ENCODE data around the gene TEKTIP1.
A peak's percentile ranks its signal among the peaks of the same experiment; 100 is the strongest.
"Not testable (repeated sequence)": the region's sequence is repeated elsewhere in the genome, so short reads cannot be mapped to it uniquely, and the experiment has no call there.

The TEKTIP1 gene

DNA sequence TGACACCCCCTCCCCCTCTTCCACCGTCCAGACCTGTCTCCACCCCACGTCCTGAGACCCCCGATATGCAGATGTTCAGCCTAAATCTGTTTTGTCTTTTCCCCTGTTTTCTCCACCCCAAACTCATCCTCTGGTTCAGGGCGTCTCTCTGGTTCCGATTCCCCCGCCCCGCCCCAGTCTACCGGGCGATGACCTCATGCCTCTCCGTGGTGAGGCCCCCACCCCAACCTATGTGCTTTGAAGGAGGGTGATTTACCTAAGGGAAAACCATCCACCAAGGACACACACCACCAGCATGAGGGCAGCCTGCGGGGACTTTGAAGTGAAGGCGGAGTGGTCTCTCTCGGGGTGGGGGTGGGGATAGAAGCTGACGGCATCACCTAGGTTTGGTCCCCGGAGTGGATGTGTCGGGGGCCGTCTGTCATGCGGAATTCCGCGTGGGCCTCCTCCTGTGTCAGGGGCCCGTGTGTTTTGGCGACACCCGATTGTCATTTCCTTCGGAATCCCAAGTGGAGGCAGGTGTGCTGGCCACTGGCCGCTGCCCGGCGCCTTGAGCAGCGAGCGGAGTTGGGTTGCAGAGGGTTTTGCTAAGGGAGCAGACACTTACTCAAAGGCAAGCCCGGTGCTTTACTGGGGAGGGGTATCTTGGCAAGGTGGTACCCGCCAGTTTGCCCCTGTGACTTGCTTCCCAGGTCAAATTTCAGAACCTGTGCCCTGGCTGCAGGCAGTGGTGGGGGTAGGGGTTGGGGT, 31.4 kb upstream of the TEKTIP1 start:
- peak; percentile 20 for DNase-seq (ENCODE audit: low read depth)

DNA sequence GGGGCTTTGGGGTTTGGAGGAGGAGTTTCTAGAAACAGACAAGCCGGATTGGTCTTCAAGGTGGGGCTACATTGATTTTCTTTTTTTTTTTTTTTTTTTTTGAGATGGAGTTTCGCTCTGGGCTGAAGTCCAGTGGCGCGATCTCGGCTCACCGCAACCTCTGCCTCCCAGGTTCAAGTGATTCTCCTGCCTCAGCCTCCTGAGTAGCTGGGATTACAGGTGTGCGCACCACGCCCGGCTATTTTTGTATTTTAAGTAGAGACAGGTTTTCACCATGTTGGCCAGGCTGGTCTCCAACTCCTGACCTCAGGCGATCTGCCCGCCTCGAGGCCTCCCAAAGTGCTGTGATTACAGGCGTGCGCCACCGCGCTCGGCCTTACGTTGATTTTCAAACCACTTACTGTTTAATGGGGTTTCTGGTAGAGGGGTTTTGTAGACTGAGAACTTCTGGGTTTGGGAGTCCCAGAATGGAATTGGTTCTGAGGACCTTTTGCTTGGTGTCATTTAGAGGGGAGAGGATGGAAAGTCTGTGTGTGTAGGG, 30.8 kb upstream of the TEKTIP1 start:
- not testable (repeated sequence) for DNase-seq (ENCODE audit: low read depth)

DNA sequence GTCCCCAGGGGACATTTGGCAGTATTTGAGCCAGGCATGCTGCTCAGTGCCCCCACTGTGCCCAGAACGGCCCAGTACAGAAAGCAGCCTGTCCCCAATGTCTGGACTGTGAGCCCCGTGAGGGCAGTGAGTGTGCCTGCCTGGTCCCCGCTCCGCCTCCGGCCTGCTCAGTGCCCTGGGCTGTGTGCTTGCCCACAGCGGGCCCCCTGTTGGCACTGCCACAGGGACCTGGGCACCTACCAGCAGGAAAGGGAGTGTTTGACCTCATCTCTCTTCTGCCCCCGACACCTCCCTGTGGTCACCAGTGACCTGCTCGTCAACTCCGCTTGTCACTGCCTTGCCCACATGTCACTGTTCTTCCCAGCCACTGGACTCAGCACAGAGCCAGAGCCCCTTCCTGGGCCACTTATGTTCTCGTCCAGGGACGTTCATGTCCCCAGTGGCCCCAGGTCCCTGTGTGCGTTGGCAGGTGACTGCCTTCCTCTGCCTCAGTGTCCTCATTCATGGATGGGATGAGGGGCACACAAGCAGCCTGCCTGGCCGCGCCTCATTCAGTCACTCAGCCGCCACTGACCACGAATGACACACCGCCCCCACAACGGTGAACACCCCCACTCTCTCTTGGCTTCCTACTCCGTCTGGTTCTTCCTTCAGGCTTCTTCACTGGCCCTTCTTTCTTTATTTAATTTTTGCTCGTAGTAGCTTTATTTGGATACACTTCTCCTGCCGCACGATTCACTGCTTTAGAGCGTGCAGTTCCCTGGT, 30.0 kb upstream of the TEKTIP1 start:
- DNase-seq (ENCODE audit: low read depth), result no peak

DNA sequence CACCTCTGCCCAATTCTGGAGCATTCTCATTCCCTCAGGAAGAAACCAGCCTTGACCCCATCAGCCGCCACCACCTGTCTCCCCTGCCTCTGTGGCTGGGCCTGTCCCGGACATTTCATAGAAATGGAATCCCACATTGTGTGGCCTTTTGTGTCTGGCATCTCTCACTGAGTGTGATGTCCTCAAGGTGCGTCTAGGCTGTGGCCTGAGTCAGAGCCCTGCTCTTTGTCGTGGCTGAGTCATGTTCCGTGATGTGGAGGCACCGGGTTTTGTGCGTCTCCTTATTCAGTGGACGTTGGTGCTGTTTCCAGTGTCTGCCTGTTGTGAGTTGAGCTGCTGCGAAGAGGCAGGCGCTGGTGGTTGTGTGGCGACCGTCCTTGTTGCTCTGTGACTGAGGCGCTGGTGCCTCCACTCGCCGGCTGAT, 29.4 kb upstream of the TEKTIP1 start:
- no peak for DNase-seq (ENCODE audit: low read depth)

DNA sequence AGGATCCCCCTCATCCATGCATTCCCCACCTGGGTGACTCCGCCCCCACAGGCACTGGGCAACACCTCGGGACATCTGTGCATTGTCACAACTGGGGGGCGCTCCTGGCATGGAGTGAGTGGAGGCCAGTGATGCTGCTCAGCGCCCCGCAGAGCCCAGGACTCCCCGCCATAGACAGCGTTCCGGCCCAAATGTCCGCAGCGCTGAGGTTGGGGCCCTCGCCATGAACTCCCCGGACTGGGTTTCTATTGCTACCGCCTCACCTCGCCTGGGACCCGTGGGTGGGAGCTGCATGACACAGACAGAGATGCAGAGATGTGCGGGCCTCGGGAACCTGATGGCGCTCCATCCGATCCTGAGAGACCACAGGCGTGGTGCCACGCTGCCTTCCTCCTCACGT, 28.2 kb upstream of the TEKTIP1 start:
- no peak for DNase-seq (ENCODE audit: low read depth)

DNA sequence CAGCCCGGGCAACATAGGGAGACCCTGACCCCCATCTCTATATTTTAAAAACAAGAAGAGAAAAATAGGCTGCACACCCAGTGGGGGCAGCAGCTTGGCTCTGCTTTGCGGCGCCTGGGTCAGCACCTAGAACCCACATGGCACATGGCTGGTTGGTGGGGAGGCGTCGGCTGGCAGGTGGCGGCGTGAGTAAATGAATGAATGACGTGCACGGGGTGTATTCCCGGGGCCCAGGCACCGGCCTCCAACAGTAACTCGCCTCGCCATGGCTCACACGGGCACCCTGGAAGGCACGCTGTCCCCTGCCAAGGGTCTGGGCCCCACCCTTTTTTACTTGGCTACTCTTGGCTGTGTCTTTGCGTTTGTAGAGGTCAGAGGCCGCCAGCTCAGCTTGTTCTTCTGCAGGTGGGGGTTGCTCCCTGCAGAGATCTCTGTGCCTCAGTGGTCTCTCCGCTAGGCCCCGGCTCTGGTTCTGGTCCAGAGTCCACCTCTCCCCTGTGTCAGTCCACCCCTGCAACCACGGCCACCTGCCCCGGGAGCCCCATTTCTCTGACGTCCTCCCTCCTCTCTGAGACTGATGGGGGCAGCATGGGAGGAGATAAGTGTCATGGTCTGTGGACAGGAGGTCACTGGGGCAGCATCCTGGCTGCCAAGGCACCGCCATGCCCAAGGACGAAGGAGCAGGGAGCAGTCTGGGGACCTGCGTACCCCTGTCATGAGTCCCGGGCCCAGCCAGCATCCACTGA, 27.3 kb upstream of the TEKTIP1 start:
- no peak for DNase-seq (ENCODE audit: low read depth)

DNA sequence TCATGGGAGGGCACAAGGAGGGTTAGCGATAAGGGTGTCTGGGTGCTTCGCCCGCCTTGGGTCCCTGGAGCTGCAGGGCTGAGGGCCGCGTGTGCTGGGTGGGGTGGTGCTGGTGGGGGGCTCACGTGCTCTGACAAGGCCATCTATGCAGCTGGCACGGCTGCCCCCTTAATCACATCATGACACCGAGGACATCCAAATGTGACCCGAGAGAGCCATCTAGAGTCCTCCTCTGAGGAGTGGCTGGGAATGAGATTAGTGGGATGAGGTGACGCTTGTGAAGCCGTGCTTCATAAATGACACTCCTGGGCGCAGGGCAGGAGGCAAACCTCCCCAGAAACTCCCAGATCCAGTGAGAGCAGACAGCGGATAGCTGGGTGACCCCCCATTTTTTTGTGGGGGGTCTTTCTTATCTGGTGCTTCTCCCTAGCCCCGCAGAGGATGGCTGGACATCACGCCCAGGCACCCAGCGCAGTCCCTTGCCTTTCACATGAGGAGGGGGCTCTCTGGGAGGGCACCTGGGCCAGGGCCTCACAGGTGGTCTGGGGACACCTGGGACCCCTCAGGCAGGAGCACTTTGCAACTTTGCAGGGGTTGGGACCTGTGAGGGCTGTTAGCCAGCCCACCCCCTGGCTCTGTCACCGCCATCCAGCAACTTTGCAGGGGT, 26.3 kb upstream of the TEKTIP1 start:
- DNase-seq (ENCODE audit: low read depth), result no peak

DNA sequence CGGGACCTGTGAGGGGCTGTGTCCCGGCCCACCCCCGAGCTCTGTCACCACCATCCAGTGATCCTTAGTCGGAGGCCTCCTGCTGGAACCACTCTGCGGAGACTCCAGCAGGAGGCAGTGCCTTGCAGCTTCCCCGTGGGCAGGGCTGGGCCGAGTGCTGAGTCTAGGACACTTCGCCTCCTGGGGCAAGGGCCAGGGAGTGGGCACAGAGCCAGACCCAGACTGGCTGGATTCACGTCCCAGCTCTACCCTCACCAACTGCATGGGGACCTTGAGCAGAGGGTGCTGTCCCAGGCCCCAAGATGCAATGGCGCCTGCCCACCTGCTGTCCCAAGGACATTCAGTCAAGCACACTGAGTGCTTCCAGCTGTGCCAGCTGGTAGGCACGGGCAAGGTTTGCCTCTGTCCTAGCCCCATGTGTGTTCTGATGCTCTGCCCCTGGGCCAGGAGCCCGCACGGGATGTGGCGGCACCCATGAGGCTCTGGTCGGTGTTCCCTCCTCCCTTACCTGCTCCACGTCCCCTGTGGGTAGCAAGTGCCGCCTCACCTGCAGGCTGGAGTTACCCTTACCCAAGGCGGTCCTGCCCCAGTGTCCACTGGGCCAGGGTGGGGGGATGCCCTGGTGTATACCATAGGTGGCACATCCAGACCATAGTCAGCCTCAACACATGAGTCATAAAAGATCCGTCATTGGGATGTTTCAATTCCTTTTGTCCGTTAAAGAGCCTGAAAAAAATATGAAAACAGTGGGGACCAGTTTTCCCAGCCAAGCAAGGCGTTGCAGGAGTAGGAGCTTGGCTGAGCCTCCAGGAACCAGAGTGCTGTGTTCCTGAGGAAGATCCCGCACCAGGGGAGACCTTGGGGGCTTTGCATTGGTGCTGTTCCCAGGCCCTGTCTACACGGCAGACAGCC, 25.5 kb upstream of the TEKTIP1 start:
- DNase-seq (ENCODE audit: low read depth), result no peak

DNA sequence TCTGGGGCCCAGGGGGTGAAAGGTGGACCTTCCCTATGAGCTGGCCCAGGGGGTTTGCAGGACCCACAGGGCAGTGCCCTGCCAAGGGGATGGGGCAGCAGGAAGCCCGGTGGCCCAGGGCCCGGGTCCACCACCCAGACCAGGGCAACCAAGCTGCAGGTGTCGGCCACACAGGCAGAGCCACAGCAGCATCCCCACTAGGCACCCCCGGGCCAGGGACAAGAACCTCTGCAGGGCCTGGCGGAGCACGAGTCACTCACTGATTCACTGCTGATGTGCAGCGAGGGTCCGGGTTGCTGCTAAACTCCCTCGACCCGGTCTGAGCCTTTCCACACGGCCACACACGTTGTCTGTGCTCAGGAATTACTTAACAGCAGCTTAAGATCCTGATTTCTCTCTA, 24.0 kb upstream of the TEKTIP1 start:
- DNase-seq (ENCODE audit: low read depth), result no peak

DNA sequence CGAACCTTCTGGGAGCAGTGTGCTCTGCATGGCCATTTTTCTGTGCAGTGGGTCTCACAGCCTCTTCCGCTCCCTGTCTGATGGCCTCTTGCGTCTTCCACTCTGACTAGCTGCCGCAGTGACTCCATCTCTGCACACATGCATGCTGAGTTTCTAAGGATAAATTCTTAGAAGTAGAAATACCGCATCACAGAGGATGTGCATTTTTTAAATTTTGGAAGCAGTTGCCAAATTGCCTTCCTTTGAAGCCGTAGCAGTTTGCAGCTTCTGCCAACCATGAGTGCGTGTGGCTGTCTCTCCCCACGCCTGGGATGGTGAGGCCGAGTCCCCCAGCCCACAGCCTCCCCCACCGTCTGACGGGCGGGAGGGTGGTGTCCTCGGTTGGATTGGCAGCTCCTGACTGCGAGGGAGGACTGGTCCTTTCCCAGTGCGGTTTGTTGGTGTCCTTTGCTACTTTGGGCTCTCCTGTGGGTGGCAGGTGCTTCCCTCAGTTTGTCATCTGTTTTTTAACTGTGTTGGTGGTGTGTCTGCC, 23.0 kb upstream of the TEKTIP1 start:
- no peak for DNase-seq (ENCODE audit: low read depth)

DNA sequence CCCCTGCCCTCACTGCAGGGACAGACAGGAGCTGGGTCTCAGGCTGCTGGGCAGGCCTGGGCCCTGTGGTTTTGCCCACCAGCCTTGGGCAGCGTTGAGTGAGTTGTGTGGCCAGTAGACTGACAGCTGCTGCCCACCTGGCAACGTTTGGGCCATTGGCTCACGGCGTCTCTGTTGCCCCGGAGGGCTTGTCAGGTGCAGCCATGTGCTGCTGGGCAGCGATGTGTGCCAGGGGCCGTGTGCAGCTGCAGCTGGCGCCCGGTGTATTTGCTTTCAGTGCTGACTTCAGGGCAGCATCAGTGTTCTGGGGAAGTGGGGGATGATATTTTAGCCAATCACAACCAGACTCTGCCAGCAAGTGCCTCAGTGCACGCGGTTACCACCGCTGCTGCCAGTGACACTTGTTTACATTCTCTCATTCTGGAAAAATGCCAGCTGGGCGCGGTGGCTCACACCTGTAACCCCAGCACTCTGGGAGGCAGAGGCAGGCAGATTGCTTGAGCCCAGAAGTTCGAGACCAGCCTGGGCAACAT, 22.2 kb upstream of the TEKTIP1 start:
- DNase-seq (ENCODE audit: low read depth), result no peak

DNA sequence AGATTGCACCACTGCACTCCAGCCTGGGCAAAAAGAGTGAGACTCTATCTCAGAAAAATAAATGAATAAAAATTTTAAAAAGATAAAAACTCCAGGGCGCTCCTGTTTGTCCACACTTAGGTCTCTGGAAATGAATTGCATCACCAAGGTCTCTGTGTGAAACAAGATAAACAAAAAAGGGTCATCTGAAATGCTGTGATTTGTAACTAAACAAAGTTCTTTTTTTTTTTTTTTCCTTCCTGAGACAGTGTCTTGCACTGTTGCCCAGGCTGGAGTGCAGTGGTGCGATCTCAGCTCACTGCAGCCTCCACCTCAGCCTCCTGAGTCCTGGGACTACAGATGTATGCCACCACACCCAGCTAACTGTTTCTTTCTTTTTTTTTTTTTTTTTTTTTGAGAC, 21.3 kb upstream of the TEKTIP1 start:
- no peak for DNase-seq (ENCODE audit: low read depth)

DNA sequence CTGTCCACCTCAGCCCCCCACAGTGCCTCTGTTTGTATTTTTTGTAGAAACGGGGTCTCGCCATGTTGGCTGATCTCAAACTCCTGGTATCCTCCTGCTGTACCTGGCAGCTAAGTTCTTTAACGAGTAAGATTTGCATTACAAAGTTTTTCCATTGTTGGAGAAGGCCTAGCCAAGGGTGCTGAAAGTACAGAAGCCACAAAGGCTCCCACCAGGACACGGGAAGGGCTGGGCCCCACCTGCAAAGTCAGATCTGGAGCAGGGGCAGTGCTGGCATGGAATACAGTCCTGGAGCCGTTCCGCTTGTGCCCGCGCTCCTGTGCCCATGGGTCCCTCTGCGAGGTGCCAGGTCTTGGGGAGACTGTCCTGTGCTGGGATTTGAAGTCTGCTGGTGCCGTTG, 20.7 kb upstream of the TEKTIP1 start:
- no peak for DNase-seq (ENCODE audit: low read depth)

DNA sequence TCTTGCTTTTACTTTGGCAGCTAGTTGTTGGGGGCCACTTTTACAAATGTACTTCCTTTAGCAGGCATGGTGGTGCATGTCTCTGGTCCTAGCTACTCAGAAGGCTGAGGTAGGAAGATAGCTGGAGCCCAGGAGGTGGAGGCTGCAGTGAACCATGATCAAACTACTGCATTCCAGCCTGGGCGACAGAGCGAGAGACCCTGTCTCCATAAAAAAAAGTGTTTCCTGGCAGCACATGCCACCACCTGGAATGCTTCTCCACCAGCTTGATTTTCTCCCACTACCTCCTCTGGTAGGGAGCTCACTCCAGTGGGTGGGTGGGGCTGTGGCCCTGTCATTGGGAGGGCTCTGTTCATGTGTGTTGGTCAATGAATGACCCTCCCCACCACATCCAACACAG, 20.3 kb upstream of the TEKTIP1 start:
- no peak for DNase-seq (ENCODE audit: low read depth)

DNA sequence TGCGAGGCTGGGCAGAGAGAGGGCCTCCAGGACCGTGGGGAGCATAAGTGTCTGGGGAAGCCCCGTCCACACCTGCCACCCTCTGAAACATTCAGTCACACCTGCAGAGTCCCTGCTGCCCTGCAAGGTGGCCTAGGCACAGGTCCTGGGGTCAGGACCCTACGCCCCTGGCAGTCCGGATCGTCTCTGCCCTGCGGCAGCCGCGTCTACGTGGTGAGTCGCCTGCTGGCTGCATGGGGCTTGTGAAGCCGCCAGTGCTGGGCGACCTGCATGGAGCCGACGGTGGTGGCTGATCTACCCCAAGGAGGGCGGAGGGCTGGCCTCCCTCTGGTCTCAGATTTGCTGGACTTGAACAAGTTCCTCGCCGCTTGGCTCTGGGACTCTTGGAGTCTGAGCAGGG, 19.8 kb upstream of the TEKTIP1 start:
- DNase-seq (ENCODE audit: low read depth), result no peak

DNA sequence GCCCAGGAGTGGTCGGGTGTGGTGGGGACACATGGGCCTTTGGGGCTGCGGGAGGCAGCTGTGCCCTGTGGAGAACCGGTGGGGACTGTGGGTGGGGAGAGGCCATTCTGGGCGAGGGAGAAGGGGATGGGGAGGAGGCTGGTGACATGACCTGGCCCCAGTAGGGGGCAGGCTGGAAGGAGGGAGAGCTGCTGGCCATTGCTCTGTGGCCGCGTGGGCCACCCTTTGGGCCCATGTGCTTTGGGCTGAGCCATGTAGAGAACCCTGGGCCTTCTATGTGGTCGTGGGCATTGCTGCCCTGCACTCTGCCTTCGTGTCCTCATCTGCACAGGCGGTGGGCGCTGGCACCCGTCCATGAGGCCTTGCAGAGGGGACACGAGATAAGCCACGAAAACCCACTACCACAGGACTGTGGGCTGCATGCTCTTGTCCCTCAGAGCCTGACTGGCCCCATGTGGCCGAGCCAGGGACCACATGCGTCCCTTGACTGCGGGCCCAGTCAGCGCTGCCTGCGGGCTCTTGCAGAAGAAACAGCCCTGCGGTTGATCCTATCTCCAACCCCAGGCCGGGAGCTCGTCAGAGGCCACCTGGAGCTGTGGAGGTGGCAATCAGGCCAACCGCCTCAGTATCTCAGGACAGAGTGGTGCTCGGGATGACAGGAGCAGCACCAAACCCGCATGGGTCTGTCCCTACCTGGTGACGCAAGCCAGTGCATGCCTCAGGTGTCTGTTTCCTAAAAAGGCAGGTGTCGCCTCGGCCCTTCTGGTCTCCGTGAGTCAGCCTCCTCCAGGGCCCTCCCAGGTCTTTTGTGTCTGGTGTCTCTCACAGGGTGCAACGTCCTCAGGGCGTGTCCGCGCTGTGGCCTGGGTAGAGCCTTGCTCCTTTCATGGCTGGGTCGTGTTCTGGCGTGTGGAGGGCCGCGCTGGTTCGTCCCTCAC, 18.5 kb upstream of the TEKTIP1 start:
- DNase-seq (ENCODE audit: low read depth), result no peak

DNA sequence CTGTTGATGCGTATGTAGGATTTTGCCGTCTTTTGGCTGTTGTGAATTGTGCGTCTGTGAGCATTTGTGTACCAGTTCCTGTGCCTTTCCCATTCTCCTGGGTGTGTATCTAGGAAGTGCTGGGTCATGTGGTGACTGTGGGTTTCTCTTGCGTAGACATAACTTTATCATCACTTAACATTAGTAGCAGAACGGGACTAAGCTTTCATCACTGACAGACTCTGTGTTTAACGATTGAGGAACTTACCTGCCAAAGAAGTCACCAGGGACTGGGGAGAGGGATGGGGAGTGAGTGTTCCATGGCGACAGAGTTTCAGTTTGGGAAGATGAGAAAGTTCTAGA, 17.9 kb upstream of the TEKTIP1 start:
- DNase-seq (ENCODE audit: low read depth), result no peak

DNA sequence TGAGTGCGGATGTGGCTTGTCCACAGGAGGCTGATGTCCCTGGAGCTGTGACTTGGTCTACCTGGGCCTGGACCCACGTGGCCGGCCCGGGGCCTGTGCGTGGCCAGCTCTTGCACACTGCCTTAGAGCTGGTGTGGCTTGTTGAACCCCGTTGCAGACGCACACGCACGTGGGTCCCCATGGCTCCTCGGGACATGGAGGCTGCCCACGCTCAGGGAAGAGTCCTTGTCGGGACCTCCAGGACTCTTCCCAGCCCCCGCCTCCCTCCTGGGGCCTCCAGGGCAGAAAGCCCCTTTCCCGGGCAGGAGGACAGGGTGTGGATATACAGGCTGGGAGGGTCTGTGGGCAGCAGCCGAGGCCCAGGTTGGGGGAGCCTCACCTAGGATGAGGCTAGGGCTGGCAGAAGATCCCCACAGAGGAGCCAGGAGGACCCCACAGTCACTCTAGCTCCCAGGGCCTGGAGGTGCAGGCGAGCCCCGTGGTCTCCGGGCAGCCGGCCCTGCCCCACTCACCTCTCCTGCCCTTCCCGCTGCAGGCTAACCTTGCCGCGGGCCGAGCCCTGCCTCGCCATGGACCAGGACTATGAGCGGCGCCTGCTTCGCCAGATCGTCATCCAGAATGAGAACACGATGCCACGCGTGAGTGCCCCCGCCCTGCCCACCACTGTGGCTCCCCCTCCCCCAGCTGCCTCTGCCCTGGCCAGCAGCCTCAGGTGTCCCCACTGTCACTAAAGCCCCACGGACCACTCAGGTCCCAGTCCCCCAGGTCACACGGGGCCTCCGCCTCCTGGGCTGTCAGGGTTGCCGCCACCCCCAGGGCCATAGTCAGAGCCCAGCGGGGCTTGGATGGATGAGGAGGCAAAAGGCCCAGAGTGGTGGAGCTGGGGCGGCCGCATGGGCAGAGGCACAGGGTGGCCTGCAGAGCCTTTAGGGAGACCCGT, 16.3 kb upstream of the TEKTIP1 start:
- no peak for DNase-seq (ENCODE audit: low read depth)
